ENCODE data around the gene ACVR2A. TPM values are rescaled to one million over a fixed set of nuclear protein-coding genes. Genes with fewer than 3 reads are reported as not detected.

Gene ACVR2A
- total RNA-seq, 6 experiments from 2014 or later: 5.8 to 9.3 (median 6.5) TPM

DNA sequence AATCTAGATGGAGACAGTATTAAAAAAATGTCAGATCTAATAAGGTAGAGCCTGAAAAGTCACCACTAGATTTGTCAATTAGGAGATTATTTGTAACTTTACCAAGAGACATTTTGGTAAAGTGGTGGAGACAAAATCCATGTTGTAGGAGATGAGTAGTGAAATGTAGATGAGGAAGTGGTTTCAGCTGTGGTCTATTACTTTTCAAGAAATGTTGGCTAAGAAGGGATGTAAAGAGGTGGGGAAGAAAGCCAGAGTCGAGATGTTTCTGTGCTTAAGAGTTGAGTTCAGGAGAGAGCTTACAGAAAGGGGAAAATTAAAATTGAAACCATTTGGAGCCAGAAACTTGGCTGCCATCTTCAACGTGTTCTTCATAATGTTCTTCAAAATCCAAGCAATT is 22.2 kb downstream of the ACVR2A start:
- H3K27me3 ChIP-seq: no peaks in the 10 kb centered on the region
- no peaks in the 10 kb centered on the region for H3K4me1 ChIP-seq
- no peaks in the 10 kb centered on the region for H3K36me3 ChIP-seq
- no peak for ATAC-seq
- DNase-seq: no peak
- TF ChIP-seq POLR2A (IDR thresholded peaks at IDR 0.05): no peak
- TF ChIP-seq, protein P1, sequence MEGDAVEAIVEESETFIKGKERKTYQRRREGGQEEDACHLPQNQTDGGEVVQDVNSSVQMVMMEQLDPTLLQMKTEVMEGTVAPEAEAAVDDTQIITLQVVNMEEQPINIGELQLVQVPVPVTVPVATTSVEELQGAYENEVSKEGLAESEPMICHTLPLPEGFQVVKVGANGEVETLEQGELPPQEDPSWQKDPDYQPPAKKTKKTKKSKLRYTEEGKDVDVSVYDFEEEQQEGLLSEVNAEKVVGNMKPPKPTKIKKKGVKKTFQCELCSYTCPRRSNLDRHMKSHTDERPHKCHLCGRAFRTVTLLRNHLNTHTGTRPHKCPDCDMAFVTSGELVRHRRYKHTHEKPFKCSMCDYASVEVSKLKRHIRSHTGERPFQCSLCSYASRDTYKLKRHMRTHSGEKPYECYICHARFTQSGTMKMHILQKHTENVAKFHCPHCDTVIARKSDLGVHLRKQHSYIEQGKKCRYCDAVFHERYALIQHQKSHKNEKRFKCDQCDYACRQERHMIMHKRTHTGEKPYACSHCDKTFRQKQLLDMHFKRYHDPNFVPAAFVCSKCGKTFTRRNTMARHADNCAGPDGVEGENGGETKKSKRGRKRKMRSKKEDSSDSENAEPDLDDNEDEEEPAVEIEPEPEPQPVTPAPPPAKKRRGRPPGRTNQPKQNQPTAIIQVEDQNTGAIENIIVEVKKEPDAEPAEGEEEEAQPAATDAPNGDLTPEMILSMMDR (IDR thresholded peaks at IDR 0.05): no peak
- WGBS (ENCODE audit: insufficient coverage, low coverage, low lambda C conversion rate, missing lambda C conversion rate): 44% methylated on average over 2 of the region's 2 CpGs
- H3K9me3 ChIP-seq: no peaks in the 10 kb centered on the region
- H3K27ac ChIP-seq: no peak overlapping the region
- intact Hi-C loops (cut with DNase I): no loop called here
- H3K4me3 ChIP-seq: no peak overlapping the region

DNA sequence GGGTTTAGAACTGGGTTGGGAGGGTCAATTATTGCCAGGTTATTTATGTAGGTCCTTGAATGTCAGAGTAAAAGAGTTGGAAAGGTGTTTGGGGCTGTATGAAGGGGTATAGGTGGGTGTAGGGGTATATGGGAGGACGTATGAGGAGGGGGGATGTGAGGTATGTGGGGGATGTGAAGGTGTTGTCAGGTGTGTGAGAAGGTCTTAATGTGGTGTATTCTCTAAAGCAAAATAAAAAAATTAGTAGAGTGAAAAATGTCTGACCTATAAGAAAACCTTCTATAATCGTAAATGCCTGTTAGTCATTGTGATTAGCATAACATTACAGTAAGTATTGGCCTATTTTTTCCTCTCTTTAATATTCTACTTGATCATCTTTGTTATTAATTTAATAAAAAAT is 25.1 kb downstream of the ACVR2A start:
- no peak overlapping the region for H3K27ac ChIP-seq
- H3K9me3 ChIP-seq: no peaks in the 10 kb centered on the region
- no peaks in the 10 kb centered on the region for H3K4me1 ChIP-seq
- H3K27me3 ChIP-seq: no peaks in the 10 kb centered on the region
- TF ChIP-seq POLR2A (IDR thresholded peaks at IDR 0.05): no peak
- TF ChIP-seq, protein P1 (IDR thresholded peaks at IDR 0.05): no peak
- intact Hi-C loops (cut with DNase I): no loop called here
- 71% methylated on average over 2 of the region's 2 CpGs for WGBS (ENCODE audit: insufficient coverage, low coverage, low lambda C conversion rate, missing lambda C conversion rate)
- ATAC-seq (no peak), DNase-seq (no peak)
- no peak overlapping the region for H3K4me3 ChIP-seq
- no peaks in the 10 kb centered on the region for H3K36me3 ChIP-seq

DNA sequence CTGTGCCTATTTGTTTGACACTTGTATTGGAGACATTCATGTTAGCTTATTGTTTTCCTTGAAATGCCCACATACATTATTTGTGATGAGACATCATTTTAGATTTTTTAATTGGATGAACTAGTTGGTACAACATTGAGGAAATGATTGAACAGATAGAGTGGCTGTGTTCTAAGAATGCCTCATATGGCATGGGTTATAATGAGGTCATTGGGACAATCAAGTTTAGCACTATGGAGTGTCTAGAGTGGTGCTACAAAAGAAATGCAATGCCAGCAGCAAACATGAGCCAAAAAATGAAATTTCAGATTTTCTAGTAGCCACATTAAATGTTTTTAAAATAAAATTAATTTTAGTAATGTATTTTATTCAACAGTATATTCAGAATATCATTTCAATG is 28.1 kb downstream of the ACVR2A start:
- ATAC-seq (no peak), DNase-seq (no peak)
- intact Hi-C loops (cut with DNase I): no loop called here
- no peak for TF ChIP-seq POLR2A (IDR thresholded peaks at IDR 0.05)
- TF ChIP-seq, protein P1 (IDR thresholded peaks at IDR 0.05): no peak
- Histone ChIP-seq H3K4me3 (no peak overlapping the region), H3K9me3 (no peaks in the 10 kb centered on the region), H3K4me1 (no peaks in the 10 kb centered on the region), H3K36me3 (no peaks in the 10 kb centered on the region), H3K27ac (no peak overlapping the region), H3K27me3 (no peaks in the 10 kb centered on the region)

DNA sequence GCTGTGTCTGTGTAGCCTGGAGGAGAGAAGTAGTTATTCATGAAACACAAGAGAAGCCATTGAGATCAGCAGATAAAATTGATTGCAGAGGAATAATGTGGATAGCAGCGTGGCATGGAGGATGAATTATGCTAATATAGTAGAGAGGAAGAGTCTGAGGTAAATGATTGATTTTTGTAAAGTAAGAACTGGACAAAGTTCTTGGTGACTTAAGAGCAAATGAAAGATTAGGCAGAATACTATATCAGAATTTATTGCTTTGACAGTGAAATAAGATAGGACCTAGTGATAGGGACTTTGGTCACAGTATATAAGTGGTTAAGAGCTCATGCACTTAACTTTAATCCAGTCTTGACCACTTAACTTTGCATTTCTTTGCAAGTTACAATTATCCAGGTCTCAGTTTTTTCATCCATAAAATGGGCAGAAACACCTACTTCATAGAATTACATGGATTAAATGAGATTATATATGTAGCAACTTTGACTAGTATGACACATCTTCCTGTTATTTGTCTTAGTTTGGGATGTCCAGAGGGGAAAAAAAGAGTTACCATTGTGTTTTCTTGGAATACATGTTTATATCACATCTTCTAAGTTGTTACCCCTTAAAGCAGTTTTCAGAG is 29.1 kb downstream of the ACVR2A start:
- 47% methylated on average over 1 of the region's 1 CpG for WGBS (ENCODE audit: insufficient coverage, low coverage, low lambda C conversion rate, missing lambda C conversion rate)
- Histone ChIP-seq H3K4me3 (no peak overlapping the region), H3K27me3 (no peaks in the 10 kb centered on the region), H3K4me1 (no peaks in the 10 kb centered on the region), H3K36me3 (no peaks in the 10 kb centered on the region), H3K9me3 (no peaks in the 10 kb centered on the region), H3K27ac (no peak overlapping the region)
- TF ChIP-seq, protein P1 (IDR thresholded peaks at IDR 0.05): no peak
- no peak for TF ChIP-seq POLR2A (IDR thresholded peaks at IDR 0.05)
- intact Hi-C loops (cut with DNase I): no loop called here
- ATAC-seq (peak in 1 of 4 donors; percentile 26), DNase-seq (no peak)

DNA sequence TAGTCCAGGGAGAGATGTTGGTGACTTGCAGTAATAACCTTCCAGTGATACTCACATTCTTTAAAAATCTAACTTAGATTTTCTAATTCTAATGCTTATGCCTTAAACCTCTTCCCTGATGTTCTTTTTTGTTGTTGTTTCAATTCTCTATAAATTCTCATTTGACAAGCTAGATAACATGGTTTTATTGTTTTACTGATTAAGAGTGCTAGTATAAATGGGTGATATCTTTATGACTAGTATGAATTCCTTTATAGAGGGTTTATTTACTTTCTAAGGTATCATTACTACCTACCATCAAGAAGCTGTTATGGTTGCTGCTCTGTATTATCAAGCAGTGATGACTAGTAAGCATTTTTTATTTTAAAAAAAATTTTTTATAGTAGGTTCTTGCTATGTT is 35.0 kb downstream of the ACVR2A start:
- intact Hi-C loops (cut with DNase I): no loop called here

More for the DNA sequence above, 35.0 kb downstream of the ACVR2A start:
- no peak overlapping the region for H3K4me3 ChIP-seq
- no peak for DNase-seq
- H3K4me1 ChIP-seq: no peaks in the 10 kb centered on the region
- H3K36me3 ChIP-seq: no peaks in the 10 kb centered on the region
- H3K27me3 ChIP-seq: no peaks in the 10 kb centered on the region
- no peaks in the 10 kb centered on the region for H3K9me3 ChIP-seq
- no peak overlapping the region for H3K27ac ChIP-seq
- no peak for TF ChIP-seq POLR2A (IDR thresholded peaks at IDR 0.05)
- TF ChIP-seq, protein P1 (IDR thresholded peaks at IDR 0.05): no peak
- ATAC-seq: no peak

All from right lobe of liver (tissue), 6 donors.